K562 (cell line): ENCODE data around the gene RIMKLB. TPM values are rescaled to one million over a fixed set of nuclear protein-coding genes. Genes with fewer than 3 reads are reported as not detected.
A peak's percentile ranks its signal among the peaks of the same experiment; 100 is the strongest.

ENCODE experiments used
- ATAC-seq: fragments of 200-7000 bp; cut with Tn5 transposase; 3 replicates; pipeline ENCODE4 v1.9.1; 2020; ENCODE audit warnings: moderate library complexity
- BruUV-seq: library from RNA; stranded (reverse); fragments of 400-500 nt; replicated peaks from 2 replicates; lab custom pipeline; 2021; lab: Mats Ljungman, UMichigan
- CTCF ChIA-PET: fragments of 300-600 bp; formaldehyde crosslinking; extraction: SDS; loops from one replicate; lab custom pipeline; 2021; ENCODE audit warnings: low intra/inter-chr PET ratio; lab: Yijun Ruan, JAX
- POLR2A ChIA-PET: fragments of 300-600, 350-650 bp; sonication (Branson Sonifier 250); formaldehyde crosslinking; extraction: SDS; loops from one replicate; lab custom pipeline; 2021; ENCODE audit warnings: antibody characterized with exemption, inconsistent platforms; lab: Yijun Ruan, JAX
- DNase-seq, 4 experiments: peaks; one replicate each; pipeline versions ENCODE4 v3.0.0 to v3.0.0-alpha.2; 2011 to 2018; ENCODE audit warnings: low spot score in 3 of 4, mixed read lengths in 3 of 4; ENCODE audit errors: extremely low read depth in 1 of 4
- FAIRE-seq: peaks from 2 replicates; lab custom pipeline; 2011; peaks lifted over from hg19 to GRCh38; lab: Jason Lieb, UNC
- H2AFZ ChIP-seq: 2 replicates; pipeline ENCODE4 v1.6.0; 2011; ENCODE audit warnings: low read depth, low read length, control low read depth, inconsistent platforms
- H3K27ac ChIP-seq: fragments of 200-600 bp; 3 replicates; pipeline ENCODE4 v1.8.0; 2011; ENCODE audit warnings: low read depth, mild to moderate bottlenecking, control low read depth, inconsistent platforms, low read length, moderate library complexity, mixed read lengths; ENCODE audit errors: extremely low read depth
- H3K27me3 ChIP-seq, 2 experiments: fragments of 300-600 bp in 1 of 2; 2 replicates in 1 of 2; 3 replicates in 1 of 2; pipeline versions ENCODE4 v1.6.0 to v1.8.0; 2011; ENCODE audit warnings: inconsistent platforms in 2 of 2, low read length in 2 of 2, mild to moderate bottlenecking in 1 of 2, mixed read lengths in 1 of 2, moderate library complexity in 1 of 2; ENCODE audit not compliant: control insufficient read depth in 2 of 2, insufficient read depth in 2 of 2
- H3K36me3 ChIP-seq: fragments of 300-600 bp; 3 replicates; pipeline ENCODE4 v1.8.0; 2011; ENCODE audit warnings: mild to moderate bottlenecking, low read length, inconsistent platforms; ENCODE audit not compliant: control insufficient read depth, insufficient read depth
- H3K4me1 ChIP-seq, 2 experiments: fragments of 200-600 bp in 1 of 2; replicated peaks in 1 of 2; 2 replicates in 1 of 2; 3 replicates in 1 of 2; pipeline versions ENCODE4 v1.5.1 to v1.8.0; 2011; ENCODE audit warnings: inconsistent platforms in 2 of 2, low read length in 2 of 2, mild to moderate bottlenecking in 1 of 2, mixed read lengths in 1 of 2, moderate library complexity in 1 of 2; ENCODE audit not compliant: control insufficient read depth in 2 of 2, insufficient read depth in 2 of 2
- H3K4me2 ChIP-seq: 2 replicates; pipeline ENCODE4 v1.6.1; 2011; ENCODE audit warnings: low read length, control low read depth, inconsistent platforms, mixed read lengths; ENCODE audit not compliant: insufficient read depth
- H3K4me3 ChIP-seq: fragments of 200-600 bp; sonication (generic), shearing (Covaris generic); 2 replicates; pipeline ENCODE4 v1.5.1; 2016; ENCODE audit warnings: control low read depth, inconsistent platforms
- H3K79me2 ChIP-seq: fragments of 200-600 bp; 3 replicates; pipeline ENCODE4 v1.8.0; 2011; ENCODE audit warnings: low read length, inconsistent platforms; ENCODE audit not compliant: control insufficient read depth, insufficient read depth
- H3K9ac ChIP-seq, 2 experiments: 2 replicates each; pipeline versions ENCODE4 v1.6.0 to v1.6.1; 2011; ENCODE audit warnings: low read depth in 2 of 2, low read length in 2 of 2, control low read depth in 1 of 2, inconsistent platforms in 1 of 2, mild to moderate bottlenecking in 1 of 2, mixed read lengths in 1 of 2; ENCODE audit not compliant: insufficient read depth in 1 of 2
- H3K9me1 ChIP-seq: one replicate; pipeline ENCODE4 v1.6.0; 2011; ENCODE audit warnings: inconsistent platforms, mild to moderate bottlenecking, low read length, moderate library complexity; ENCODE audit not compliant: control insufficient read depth, insufficient read depth
- H3K9me3 ChIP-seq: replicated peaks from 2 replicates; pipeline ENCODE4 v1.5.1; 2011; ENCODE audit warnings: low read depth, low read length, inconsistent platforms; ENCODE audit not compliant: control insufficient read depth, insufficient read depth
- H4K20me1 ChIP-seq: replicated peaks from 2 replicates; pipeline ENCODE4 v1.6.1; 2011; ENCODE audit warnings: low read length, inconsistent platforms, mixed read lengths; ENCODE audit not compliant: control insufficient read depth, insufficient read depth
- MAFF ChIP-seq: IDR thresholded peaks from 2 replicates; pipeline ENCODE4 v1.6.1; 2012; ENCODE audit warnings: low read length, improper control_type of control experiment
- RBBP5 ChIP-seq: fragments of 200-600 bp; sonication (generic); IDR thresholded peaks from 2 replicates; pipeline ENCODE4 v1.6.1; 2012; ENCODE audit warnings: borderline replicate concordance, mild to moderate bottlenecking, low read length, control low read depth, inconsistent platforms; ENCODE audit not compliant: insufficient read depth, poor library complexity, severe bottlenecking
- RBM22 ChIP-seq: fragments of 200-400 bp; formaldehyde crosslinking; IDR thresholded peaks from 2 replicates; pipeline ENCODE4 v1.6.1; 2018; ENCODE audit warnings: low read length, low read depth; ENCODE audit not compliant: poor library complexity, severe bottlenecking
- REST ChIP-seq, 2 experiments: fragments of 450-650 bp; formaldehyde crosslinking in 1 of 2; IDR thresholded peaks; 2 replicates each; pipeline versions ENCODE4 v1.4.0 to v1.6.1; 2014 to 2020; ENCODE audit warnings: mild to moderate bottlenecking in 2 of 2, borderline replicate concordance in 1 of 2, low read depth in 1 of 2
- SREBF2 ChIP-seq: sonication (generic); formaldehyde crosslinking; IDR thresholded peaks from 2 replicates; pipeline ENCODE4 v1.4.0; 2020; ENCODE audit warnings: mild to moderate bottlenecking, missing genetic modification reagents
- ZNF224 ChIP-seq: sonication (generic); formaldehyde crosslinking; IDR thresholded peaks from 2 replicates; pipeline ENCODE4 v1.8.0; 2022; ENCODE audit warnings: mild to moderate bottlenecking, missing genetic modification reagents
- ZNF316 ChIP-seq: fragments of 450-650 bp; IDR thresholded peaks from 2 replicates; pipeline ENCODE4 v1.6.1; 2016
- WGBS: fragments of 100-300 bp; shearing (Covaris generic); methylation state at CpG from one replicate; pipeline ENCODE4 v1.1.6; 2016; ENCODE audit warnings: low coverage, mixed read lengths; ENCODE audit not compliant: insufficient coverage; ENCODE audit errors: missing lambda C conversion rate; 5-methylcytosine and 5-hydroxymethylcytosine counted together
- in situ Hi-C: fragments of 300-500 bp; cut with MboI; formaldehyde crosslinking; loops from 4 replicates; pipeline ENCODE4 v1.15.0; 2018; ENCODE audit warnings: inconsistent platforms, mixed read lengths
- intact Hi-C: fragments of 100-400 bp; cut with micrococcal nuclease; formaldehyde crosslinking; loops from 2 replicates; pipeline ENCODE4 v1.14.2; 2022
- polyA plus RNA-seq, 8 experiments: library from polyadenylated mRNA; depleted of rRNA in 4 of 8; stranded (reverse) in 5 of 8; unstranded in 3 of 8; fragments of >200 nt; fragmentation: Nextera tagmentation in 2 of 8; fragmentation: Illumina TruSeq in 1 of 8; extraction: Ambion mirVana in 2 of 8; extraction: Trizol in 1 of 8; gene quantifications; 2 replicates each; pipeline versions ENCODE4 v1.2.1 to v1.2.3, GENCODE V29; 2011 to 2014; ENCODE audit warnings: inconsistent platforms in 1 of 8, missing spikeins in 1 of 8
- total RNA-seq, 7 experiments: library from RNA; depleted of rRNA in 6 of 7; stranded (reverse); fragments of >200 nt in 6 of 7; fragmentation: Illumina TruSeq in 2 of 7; extraction: Trizol in 2 of 7; gene quantifications; 2 replicates each; pipeline versions ENCODE4 v1.2.1 to v1.2.3, GENCODE V29; 2011 to 2021; ENCODE audit warnings: low replicate concordance in 1 of 7

The RIMKLB gene
- total and polyA plus RNA-seq, 9 of the 15 experiments (the other 6 are each of a cell fraction or from before 2014, with no cell fraction given), result 6.5 to 22.8 (median 17.2) TPM

GRCh38 chr12:8829125-8829518, 131.3 kb downstream of the RIMKLB start (continued):
- TF ChIP-seq RBM22 (no peak), SREBF2 (no peak), MAFF (peak; percentile 99), RBBP5 (no peak), ZNF224 (CRISPR knock-in tag) (no peak)

- Histone ChIP-seq H3K27me3 (no peaks in the 10 kb centered on the region), H3K79me2 (no peaks in the 10 kb centered on the region), H3K27ac (no peak overlapping the region), H2AFZ (0 out of 2 replicates have a peak overlapping the region, but pooled peaks have one; percentile 19), H3K9ac (no peak overlapping the region), H3K4me1 (peaks cover 19 to 21% of the 10 kb centered on the region in 2 experiments; a peak in 4 of 5 replicates), H4K20me1 (no peaks in the 10 kb centered on the region), H3K4me3 (no peak overlapping the region), H3K4me2 (no peak overlapping the region; the same call in 1 of the 2 replicates), H3K36me3 (no peaks in the 10 kb centered on the region), H3K9me1 (no peaks in the 10 kb centered on the region), H3K9me3 (no peaks in the 10 kb centered on the region)
- intact Hi-C loops (loop anchor here (5.0 to 10.0 kb wide), 2 partner anchors 63 to 215 kb away; no protein-coding TSS in a partner anchor), in situ Hi-C loops (no loop called here)
- POLR2A ChIA-PET, result interaction anchor here (1.0 to 1.3 kb wide), 2 partner anchors 11 to 31 kb away, joined by 3 read pairs; no protein-coding TSS in a partner anchor
- WGBS, result 75% methylated on average over 4 of the region's 7 CpGs
- DNase-seq (no peak), ATAC-seq (peak; percentile 36; the same call in 1 of the 3 replicates), FAIRE-seq (no peak)
- BruUV-seq, result no TSS peak
- TF ChIP-seq REST (IDR thresholded peaks at IDR 0.05; ENCODE audit: borderline replicate concordance), result peak; percentile 23; the same call in 1 of the 2 replicates
- no peak for TF ChIP-seq REST (CRISPR knock-in tag; IDR thresholded peaks at IDR 0.05; ENCODE audit: low read depth)
- TF ChIP-seq ZNF316, result no peak
- CTCF ChIA-PET, result interaction anchor here (0.6 kb wide), 1 partner anchor 141 kb away, joined by 3 read pairs; no protein-coding TSS in a partner anchor
These were observed 131.8 kb downstream of the RIMKLB start for GRCh38 chr12:8829621-8830020.
